Bronchial epithelial cell (primary cell): ENCODE results near the gene FAM114A2. TPM values are rescaled to one million over a fixed set of nuclear protein-coding genes. Genes with fewer than 3 reads are reported as not detected.
A peak's percentile ranks its signal among the peaks of the same experiment; 100 is the strongest.

ENCODE experiments used
- DNase-seq: peaks from one replicate; pipeline ENCODE4 v3.0.0-alpha.2; 2010; ENCODE audit warnings: low read depth
- FAIRE-seq: peaks from 2 replicates; lab custom pipeline; 2011; peaks lifted over from hg19 to GRCh38; lab: Jason Lieb, UNC
- H3K27me3 ChIP-seq: 2 replicates; pipeline ENCODE4 v1.5.1; 2011; ENCODE audit warnings: low read length; ENCODE audit not compliant: control insufficient read depth, insufficient read depth
- H3K36me3 ChIP-seq: 2 replicates; pipeline ENCODE4 v1.5.1; 2011; ENCODE audit warnings: low read length; ENCODE audit not compliant: control insufficient read depth, insufficient read depth
- H3K4me3 ChIP-seq: 2 replicates; pipeline ENCODE4 v1.5.1; 2011; ENCODE audit warnings: mild to moderate bottlenecking, low read depth, low read length, control low read depth
- CTCF ChIP-seq: IDR thresholded peaks from 2 replicates; pipeline ENCODE4 v1.5.1; 2011; ENCODE audit warnings: mild to moderate bottlenecking, moderate library complexity, low read length, control low read depth, inconsistent platforms; ENCODE audit not compliant: insufficient read depth, severe bottlenecking
- total RNA-seq: library from RNA; depleted of rRNA; stranded (reverse); fragments of >200 nt; gene quantifications from 2 replicates; pipeline ENCODE4 v1.2.1, GENCODE V29; 2014

FAM114A2 gene
- total RNA-seq, 1 donor from 2014 or later, result 19.7 TPM

GRCh38 chr5:154081246-154081645 lies 42.5 kb upstream of the FAM114A2 start:
- FAIRE-seq (no peak), DNase-seq (no peak)
- H3K36me3 ChIP-seq, result no peaks in the 10 kb centered on the region
- TF ChIP-seq CTCF, result no peak
- H3K4me3 ChIP-seq, result no peak overlapping the region
- no peaks in the 10 kb centered on the region for H3K27me3 ChIP-seq

- H3K4me3 ChIP-seq, result no peak overlapping the region
- H3K27me3 ChIP-seq, result no peaks in the 10 kb centered on the region
- TF ChIP-seq CTCF, result no peak
- H3K36me3 ChIP-seq, result no peaks in the 10 kb centered on the region
- no peak for FAIRE-seq
- DNase-seq, result no peak
Observed at GRCh38 chr5:154078272-154078671, 39.6 kb upstream of the FAM114A2 start.

- H3K4me3 ChIP-seq, result no peak overlapping the region
- no peaks in the 10 kb centered on the region for H3K36me3 ChIP-seq
- FAIRE-seq, result peak; percentile 85
- TF ChIP-seq CTCF, result no peak
- peak; percentile 75 for DNase-seq
- no peaks in the 10 kb centered on the region for H3K27me3 ChIP-seq
Observed at GRCh38 chr5:154077696-154078095, 39.0 kb upstream of the FAM114A2 start.

GRCh38 chr5:154076240-154076922 lies 37.7 kb upstream of the FAM114A2 start:
- Histone ChIP-seq H3K36me3 (no peaks in the 10 kb centered on the region), H3K27me3 (no peaks in the 10 kb centered on the region), H3K4me3 (no peak overlapping the region)
- DNase-seq, result no peak
- no peak for TF ChIP-seq CTCF
- no peak for FAIRE-seq

- H3K27me3 ChIP-seq, result no peaks in the 10 kb centered on the region
- DNase-seq, result peak; percentile 50
- H3K36me3 ChIP-seq, result no peaks in the 10 kb centered on the region
- TF ChIP-seq CTCF, result peak; percentile 89
- H3K4me3 ChIP-seq, result no peak overlapping the region
- FAIRE-seq, result no peak
Observed at GRCh38 chr5:154072414-154073171, 33.9 kb upstream of the FAM114A2 start.
